Spleen (tissue), 11 donors: ENCODE data around the gene CDADC1. TPM values are rescaled to one million over a fixed set of nuclear protein-coding genes. Genes with fewer than 3 reads are reported as not detected.

ENCODE experiments used
- DNase-seq: peaks from one replicate; pipeline ENCODE4 v3.0.0-alpha.2; 2020
- H3K27ac ChIP-seq, 8 donors: fragments of 200-600 bp; sonication (generic) in 7 of 8; 1 replicate in 4 of 8; 2 replicates in 4 of 8; pipeline versions ENCODE4 v1.5.0 to v1.8.0; 2016 to 2021; ENCODE audit warnings: inconsistent platforms in 4 of 8, mild to moderate bottlenecking in 4 of 8, moderate library complexity in 1 of 8
- H3K27me3 ChIP-seq, 7 donors: fragments of 200-600 bp; sonication (generic) in 6 of 7; replicated peaks in 1 of 7; 1 replicate in 4 of 7; 2 replicates in 3 of 7; pipeline versions ENCODE4 v1.5.0 to v1.8.0; 2016 to 2021; ENCODE audit warnings: inconsistent platforms in 3 of 7, mild to moderate bottlenecking in 1 of 7
- H3K36me3 ChIP-seq, 6 donors: fragments of 200-600 bp; sonication (generic) in 5 of 6; 1 replicate in 4 of 6; 2 replicates in 2 of 6; pipeline versions ENCODE4 v1.5.0 to v1.8.0; 2016 to 2021; ENCODE audit warnings: inconsistent platforms in 2 of 6
- H3K4me1 ChIP-seq, 6 donors: fragments of 200-600 bp; sonication (generic) in 5 of 6; 1 replicate in 3 of 6; 2 replicates in 3 of 6; pipeline versions ENCODE4 v1.5.0 to v1.8.0; 2016 to 2021; ENCODE audit warnings: inconsistent platforms in 3 of 6
- H3K4me3 ChIP-seq, 8 donors: fragments of 200-600 bp; sonication (generic) in 7 of 8; 1 replicate in 4 of 8; 2 replicates in 4 of 8; pipeline versions ENCODE4 v1.5.0 to v1.8.0; 2016 to 2021; ENCODE audit warnings: inconsistent platforms in 4 of 8, mild to moderate bottlenecking in 4 of 8, moderate library complexity in 2 of 8
- H3K9me3 ChIP-seq, 8 donors: fragments of 200-600 bp; sonication (generic) in 7 of 8; 1 replicate in 4 of 8; 2 replicates in 4 of 8; pipeline versions ENCODE4 v1.5.0 to v1.8.0; 2016 to 2021; ENCODE audit warnings: inconsistent platforms in 4 of 8
- POLR2A ChIP-seq, 3 donors: fragments of 450-650 bp; IDR thresholded peaks; one replicate each; pipeline ENCODE4 v1.5.1; 2017; ENCODE audit warnings: antibody characterized with exemption in 3 of 3, mild to moderate bottlenecking in 1 of 3
- POLR2AphosphoS5 ChIP-seq, 3 donors: sonication (generic); formaldehyde crosslinking; IDR thresholded peaks; one replicate each; pipeline ENCODE4 v1.5.1; 2017; ENCODE audit warnings: antibody characterized with exemption in 3 of 3
- WGBS, 5 donors: extraction: QIAGEN DNeasy Blood & Tissue Kit in 3 of 5; methylation state at CpG; one replicate each; pipeline versions ENCODE4 v1.1.5 to v1.1.7; 2013 to 2018; 5-methylcytosine and 5-hydroxymethylcytosine counted together
- intact Hi-C: fragments of 100-400 bp; cut with DNase I; formaldehyde crosslinking; loops from one replicate; pipeline ENCODE4 v1.15.0; 2023; ENCODE audit warnings: low total_unique reads
- polyA plus RNA-seq, 3 donors: library from polyadenylated mRNA; stranded (reverse); fragments of 200-250 nt; gene quantifications; one replicate each; pipeline ENCODE4 v1.2.1, GENCODE V29; 2013
- total RNA-seq, 7 donors: library from RNA; depleted of rRNA in 3 of 7; stranded (reverse); fragments of >200 nt in 3 of 7; fragmentation: NEBNext Ultra II Directional in 4 of 7; extraction: Animal tissue kit (Norgen Biotek cat#: 25700) in 4 of 7; gene quantifications; one replicate each; pipeline versions ENCODE4 v1.1.0 to v1.2.1, GENCODE V29; 2016 to 2021
- TF ChIP-seq, protein P1 (sequence below), 11 experiments: fragments of 200-600 bp in 7 of 11; fragments of 450-650 bp in 4 of 11; sonication (generic) in 4 of 11; IDR thresholded peaks in 8 of 11; conservative IDR thresholded peaks in 3 of 11; 1 replicate in 7 of 11; 2 replicates in 4 of 11; pipeline versions ENCODE4 v1.4.0 to v1.8.0; 2016 to 2021; ENCODE audit warnings: antibody characterized with exemption in 11 of 11, inconsistent platforms in 4 of 11, mild to moderate bottlenecking in 1 of 11
- donor health status: healthy with polysubstance abuse.
- donor health status: DM: no; HTN: no; CAD: no; lungs with moderate emphysema.
- donor health status: DM: no; HTN: no; CAD: no.
- donor health status: Bipolar disorder and iron deficiency.
- donor health status: healthy.
- donor health status: DM: no; HTN: no; CAD: no.
- donor health status: DM: yes; HTN: yes; CAD: no.

The CDADC1 gene
- total and polyA plus RNA-seq, 10 donors = 3.3 to 15.5 (median 10.8) TPM

DNA sequence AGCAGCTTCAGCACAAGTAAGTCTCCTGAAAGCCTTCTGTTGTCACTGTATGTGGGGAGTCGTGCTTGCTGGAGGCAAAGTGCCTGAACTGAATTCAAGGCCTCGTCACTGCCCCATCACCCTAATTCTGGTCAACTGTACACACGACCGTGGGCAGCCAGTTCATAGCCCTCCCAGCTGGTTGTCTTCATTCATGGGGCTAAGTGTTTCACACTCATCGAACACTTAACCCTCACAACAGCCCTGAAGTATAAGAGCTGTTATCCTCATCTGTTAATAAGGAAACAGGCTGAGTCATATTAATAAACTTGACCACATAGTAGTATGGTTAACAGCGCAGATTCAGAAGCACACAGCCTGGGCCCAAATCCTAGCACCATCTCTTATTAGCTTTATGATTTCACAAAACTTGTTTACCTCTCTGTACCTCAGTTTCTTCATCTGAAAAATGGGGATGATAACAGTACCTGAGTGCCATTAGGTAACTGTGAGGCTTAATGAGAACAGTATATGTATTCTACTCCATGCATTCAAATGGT is 66.7 kb downstream of the CDADC1 start:
- 66 to 88% (median 80%) methylated on average over 6 of the region's 6 CpGs for WGBS, 5 donors
- no peak for DNase-seq
- intact Hi-C loops = no loop called here
- TF ChIP-seq POLR2A (IDR thresholded peaks at IDR 0.05) (no peak), POLR2AphosphoS5 (IDR thresholded peaks at IDR 0.05) (no peak)
- TF ChIP-seq, protein P1, sequence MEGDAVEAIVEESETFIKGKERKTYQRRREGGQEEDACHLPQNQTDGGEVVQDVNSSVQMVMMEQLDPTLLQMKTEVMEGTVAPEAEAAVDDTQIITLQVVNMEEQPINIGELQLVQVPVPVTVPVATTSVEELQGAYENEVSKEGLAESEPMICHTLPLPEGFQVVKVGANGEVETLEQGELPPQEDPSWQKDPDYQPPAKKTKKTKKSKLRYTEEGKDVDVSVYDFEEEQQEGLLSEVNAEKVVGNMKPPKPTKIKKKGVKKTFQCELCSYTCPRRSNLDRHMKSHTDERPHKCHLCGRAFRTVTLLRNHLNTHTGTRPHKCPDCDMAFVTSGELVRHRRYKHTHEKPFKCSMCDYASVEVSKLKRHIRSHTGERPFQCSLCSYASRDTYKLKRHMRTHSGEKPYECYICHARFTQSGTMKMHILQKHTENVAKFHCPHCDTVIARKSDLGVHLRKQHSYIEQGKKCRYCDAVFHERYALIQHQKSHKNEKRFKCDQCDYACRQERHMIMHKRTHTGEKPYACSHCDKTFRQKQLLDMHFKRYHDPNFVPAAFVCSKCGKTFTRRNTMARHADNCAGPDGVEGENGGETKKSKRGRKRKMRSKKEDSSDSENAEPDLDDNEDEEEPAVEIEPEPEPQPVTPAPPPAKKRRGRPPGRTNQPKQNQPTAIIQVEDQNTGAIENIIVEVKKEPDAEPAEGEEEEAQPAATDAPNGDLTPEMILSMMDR (IDR thresholded peaks at IDR 0.05 in 8 of 11, conservative IDR thresholded peaks at IDR 0.05 in 3 of 11) = no peak
- Histone ChIP-seq H3K9me3 (no peaks in the 10 kb centered on the region), H3K36me3 (peaks cover 0 to 8% (median 0%) of the 10 kb centered on the region in 6 donors), H3K27me3 (no peaks in the 10 kb centered on the region), H3K4me1 (peaks cover 0 to 10% (median 3%) of the 10 kb centered on the region in 6 donors), H3K4me3 (no peak overlapping the region), H3K27ac (peak overlapping the region in 7 of 8 donors; percentile 24 to 58 (median 55))

DNA sequence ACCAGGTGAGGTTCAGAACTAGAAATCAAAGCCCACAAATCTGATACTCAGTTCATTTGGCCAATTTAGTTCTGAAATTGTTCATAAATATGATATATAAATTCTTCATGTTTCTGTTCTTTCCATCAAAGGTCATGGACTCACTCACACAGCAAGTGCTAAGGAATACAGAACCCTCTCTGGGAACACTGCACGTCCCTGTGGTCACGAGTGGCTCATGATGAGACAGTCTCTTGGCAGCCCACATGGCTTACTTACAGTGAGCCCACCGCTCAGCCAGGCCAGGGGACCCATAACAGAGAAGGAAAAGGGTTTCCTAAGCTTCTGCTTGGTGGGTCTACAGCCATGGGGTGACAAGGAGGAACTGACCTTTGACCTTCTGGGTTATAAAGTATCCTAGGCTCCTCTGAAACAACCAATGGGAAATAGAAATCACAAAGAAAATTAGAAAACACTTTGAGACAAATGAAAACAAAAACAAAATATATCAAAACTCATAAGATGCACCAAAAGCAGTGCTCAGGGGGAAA is 67.4 kb downstream of the CDADC1 start:
- 93 to 97% (median 94%) methylated on average over 3 of the region's 3 CpGs for WGBS, 5 donors
- no peak for DNase-seq
- Histone ChIP-seq H3K9me3 (no peaks in the 10 kb centered on the region), H3K36me3 (peaks cover 0 to 4% (median 0%) of the 10 kb centered on the region in 6 donors), H3K4me1 (peaks cover 0 to 14% (median 5%) of the 10 kb centered on the region in 6 donors), H3K4me3 (no peak overlapping the region), H3K27ac (peak overlapping the region in 2 of 8 donors; percentile 55 to 58), H3K27me3 (no peaks in the 10 kb centered on the region)
- TF ChIP-seq POLR2A (IDR thresholded peaks at IDR 0.05) (no peak), POLR2AphosphoS5 (IDR thresholded peaks at IDR 0.05) (no peak)
- TF ChIP-seq, protein P1 (IDR thresholded peaks at IDR 0.05 in 8 of 11, conservative IDR thresholded peaks at IDR 0.05 in 3 of 11) = no peak
- intact Hi-C loops = no loop called here

DNA sequence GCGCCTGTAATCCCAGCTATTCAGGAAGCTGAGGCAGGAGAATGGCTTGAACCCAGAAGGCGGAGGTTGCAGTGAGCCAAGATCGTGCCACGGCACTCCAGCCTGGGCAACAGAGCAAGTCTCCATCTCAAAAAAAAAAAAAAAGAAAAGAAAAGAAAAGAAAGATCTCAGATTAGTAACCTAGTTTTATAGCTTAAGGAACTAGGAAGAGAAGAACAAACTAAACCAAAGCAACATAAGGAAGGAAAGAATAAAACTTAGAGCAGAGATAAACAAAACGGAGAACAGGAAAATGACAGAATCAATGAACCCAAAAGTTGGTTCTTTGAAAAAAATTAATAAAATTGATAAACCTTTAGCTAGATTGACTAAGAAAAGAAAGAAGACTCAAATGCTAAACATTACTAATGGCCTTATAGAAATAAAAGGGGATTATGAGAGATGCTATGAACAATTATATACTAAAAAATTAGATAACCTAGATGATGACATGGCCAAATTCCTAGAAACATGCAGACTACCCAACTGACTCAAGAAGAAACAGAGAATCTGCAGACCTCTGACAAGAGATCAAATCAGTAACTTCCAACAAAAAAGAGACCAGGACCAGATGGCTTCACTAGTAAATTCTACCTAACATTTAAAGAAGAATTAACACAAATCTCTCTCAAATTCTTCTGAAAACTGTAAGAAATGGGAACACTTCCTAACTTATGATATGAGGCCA is 68.2 kb downstream of the CDADC1 start:
- H3K4me1 ChIP-seq = peaks cover 0 to 22% (median 11%) of the 10 kb centered on the region in 6 donors
- H3K36me3 ChIP-seq = no peaks in the 10 kb centered on the region
- intact Hi-C loops = no loop called here
- TF ChIP-seq POLR2AphosphoS5 (IDR thresholded peaks at IDR 0.05) (no peak), POLR2A (IDR thresholded peaks at IDR 0.05) (no peak)
- TF ChIP-seq, protein P1 (IDR thresholded peaks at IDR 0.05 in 8 of 11, conservative IDR thresholded peaks at IDR 0.05 in 3 of 11) = no peak
- no peaks in the 10 kb centered on the region for H3K27me3 ChIP-seq
- 93 to 98% (median 94%) methylated on average over 5 of the region's 5 CpGs for WGBS, 5 donors
- no peak overlapping the region for H3K4me3 ChIP-seq
- no peak overlapping the region for H3K27ac ChIP-seq
- H3K9me3 ChIP-seq = no peaks in the 10 kb centered on the region
- DNase-seq = no peak

DNA sequence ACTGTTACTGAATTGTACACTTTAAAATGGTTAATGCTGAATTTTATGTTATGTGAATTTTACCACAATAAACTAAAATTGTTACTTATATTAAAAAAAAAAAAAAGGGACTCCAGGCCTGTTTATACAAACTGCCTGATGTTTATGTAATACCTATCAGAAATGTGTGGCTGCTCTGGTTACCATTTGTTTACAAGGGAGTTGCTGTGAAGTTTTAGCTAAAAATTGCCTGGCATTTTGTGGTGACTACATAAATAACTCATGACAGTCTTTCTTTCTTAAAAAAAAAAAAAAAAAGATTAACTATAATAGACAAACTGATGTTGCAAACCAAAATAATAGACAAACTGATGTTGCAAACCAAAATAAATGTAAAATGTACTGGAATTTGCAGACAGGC is 71.8 kb downstream of the CDADC1 start:
- intact Hi-C loops = no loop called here
- Histone ChIP-seq H3K4me3 (no peak overlapping the region), H3K4me1 (peaks cover 0 to 21% (median 8%) of the 10 kb centered on the region in 6 donors), H3K36me3 (no peaks in the 10 kb centered on the region), H3K27me3 (no peaks in the 10 kb centered on the region), H3K27ac (no peak overlapping the region), H3K9me3 (no peaks in the 10 kb centered on the region)
- no peak for TF ChIP-seq POLR2AphosphoS5 (IDR thresholded peaks at IDR 0.05)
- no peak for TF ChIP-seq POLR2A (IDR thresholded peaks at IDR 0.05)
- TF ChIP-seq, protein P1 (IDR thresholded peaks at IDR 0.05 in 8 of 11, conservative IDR thresholded peaks at IDR 0.05 in 3 of 11) = no peak
- DNase-seq = no peak
